Ureter (tissue), 1 donor: ENCODE measurements around the gene GFAP. TPM values are rescaled to one million over a fixed set of nuclear protein-coding genes. Genes with fewer than 3 reads are reported as not detected.
A peak's percentile ranks its signal among the peaks of the same experiment; 100 is the strongest.

Source experiments
- DNase-seq: peaks from one replicate; pipeline ENCODE4 v3.0.0-alpha.2; 2020; ENCODE audit warnings: low spot score
- total RNA-seq: library from RNA; stranded (reverse); gene quantifications from one replicate; pipeline ENCODE4 v1.2.4, GENCODE V29; 2023
- donor health status: DM: yes; HTN: yes; CAD: no.

Gene GFAP
- total RNA-seq, 1 donor from 2014 or later, result 0.81 TPM

- DNase-seq, result no peak
These were observed 13.1 kb downstream of the GFAP start for GRCh38 chr17:44902135-44902760.

DNA sequence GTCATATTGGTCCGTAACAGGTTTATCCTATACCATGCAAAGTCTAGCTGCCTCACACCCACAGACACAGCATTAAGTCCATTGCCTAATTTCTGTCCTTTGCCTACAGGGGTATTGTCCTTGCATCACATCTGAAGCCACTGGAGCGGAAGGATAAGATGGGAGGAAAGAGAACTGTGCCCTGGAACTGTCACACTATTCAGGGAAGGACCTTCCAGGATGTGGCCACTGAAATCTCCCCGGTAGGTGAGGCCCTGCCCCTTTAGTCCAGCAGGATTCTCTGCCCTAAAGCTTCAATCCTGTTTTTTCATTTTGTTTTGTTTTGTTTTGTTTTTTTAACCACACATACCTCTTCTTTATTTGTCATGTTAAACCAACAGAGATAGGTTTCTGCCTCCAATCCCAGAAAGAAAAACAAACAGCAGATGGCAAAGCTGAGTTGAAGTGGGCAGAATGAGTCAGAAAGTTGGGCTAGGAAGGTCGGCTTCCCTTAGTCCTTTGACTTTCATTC lies 13.8 kb downstream of the GFAP start:
- DNase-seq, result no peak

DNA sequence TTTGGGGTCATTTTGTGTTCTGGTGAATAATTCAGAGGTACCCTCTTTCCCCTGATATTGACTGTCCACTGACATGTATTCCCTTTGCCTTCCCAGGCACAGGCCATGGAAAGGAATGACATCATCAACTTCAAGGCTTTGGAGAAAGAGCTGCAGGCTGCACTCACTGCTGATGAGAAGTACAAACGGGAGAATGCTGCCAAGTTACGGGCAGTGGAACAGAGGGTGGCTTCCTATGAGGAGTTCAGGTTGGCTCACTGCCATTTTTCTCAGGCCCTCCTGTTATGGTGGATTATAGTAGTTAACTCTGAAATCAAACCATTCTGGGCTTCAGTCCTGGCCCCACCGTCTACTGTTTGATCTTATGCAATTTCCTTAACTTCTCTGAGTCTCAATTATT lies 14.4 kb downstream of the GFAP start:
- DNase-seq, result no peak

- DNase-seq, result peak; percentile 91
These were observed 16.1 kb downstream of the GFAP start, which contains the start of gene EFTUD2 for GRCh38 chr17:44899074-44899782. EFTUD2 (minus strand) TSS chr17:44899445; CDS start chr17:44894521, 4,924 bp downstream.

GRCh38 chr17:44898768-44899073 lies 16.6 kb downstream of the GFAP start:
- no peak for DNase-seq

DNA sequence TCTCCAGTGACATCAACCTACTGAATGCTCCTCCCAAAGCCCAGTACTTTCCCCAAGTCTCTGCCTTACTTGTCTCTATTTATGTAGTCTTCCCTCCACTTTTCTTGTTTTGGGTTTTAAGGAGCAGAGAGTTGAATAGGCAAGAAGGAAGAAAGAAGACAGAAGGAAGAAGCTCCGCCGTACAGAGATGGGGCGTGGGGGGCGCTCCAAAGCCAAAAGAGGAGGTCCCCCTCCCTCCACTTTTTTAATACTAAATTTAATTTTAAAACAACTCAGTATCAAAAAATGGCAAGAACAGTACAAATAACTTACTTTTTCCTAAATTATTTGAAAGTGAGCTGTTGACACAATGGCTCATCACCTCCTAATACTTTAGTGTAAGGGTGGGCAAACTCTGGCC lies 20.7 kb downstream of the GFAP start:
- no peak for DNase-seq

DNA sequence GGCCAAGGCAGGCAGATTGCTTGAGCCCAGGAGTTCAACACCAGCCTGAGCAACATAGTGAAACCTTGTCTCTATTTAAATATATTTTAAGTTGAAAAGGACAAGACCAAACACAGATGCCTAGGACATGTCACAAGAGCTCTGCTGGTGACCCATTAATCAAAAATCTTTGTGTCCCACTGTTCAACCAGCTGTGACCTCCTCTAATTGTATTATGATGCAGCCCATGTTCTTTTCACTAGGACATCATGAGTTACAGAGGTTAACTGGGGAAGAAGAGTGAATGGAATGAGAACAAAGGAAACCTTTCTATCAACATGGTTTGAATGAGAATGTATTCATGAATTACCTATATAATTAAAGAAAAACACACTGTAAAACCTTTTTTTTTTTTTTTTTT lies 23.1 kb downstream of the GFAP start:
- DNase-seq, result no peak

DNA sequence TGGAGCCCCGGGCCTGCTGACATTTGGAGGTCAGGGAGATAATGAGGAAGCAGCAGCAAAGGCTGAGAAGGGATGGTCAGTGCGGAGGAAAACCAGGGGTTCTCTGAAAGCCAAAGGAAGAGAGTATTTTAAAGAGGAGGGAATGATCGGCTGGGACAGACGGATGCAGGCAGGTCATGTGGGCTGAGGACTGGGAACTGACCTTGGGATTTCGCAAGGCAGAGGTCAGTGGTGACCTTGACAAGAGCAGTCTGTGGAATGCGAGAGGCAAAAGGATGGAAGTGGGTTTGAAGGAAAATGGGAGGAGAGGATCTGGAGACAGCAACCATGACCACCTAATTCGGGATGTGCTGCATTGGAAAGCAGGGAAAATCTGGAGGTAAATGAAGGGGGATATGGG lies 26.3 kb downstream of the GFAP start:
- no peak for DNase-seq

- no peak for DNase-seq
These were observed 27.0 kb downstream of the GFAP start for GRCh38 chr17:44887971-44888954.

GRCh38 chr17:44887016-44887415 lies 28.3 kb downstream of the GFAP start:
- DNase-seq, result no peak

DNA sequence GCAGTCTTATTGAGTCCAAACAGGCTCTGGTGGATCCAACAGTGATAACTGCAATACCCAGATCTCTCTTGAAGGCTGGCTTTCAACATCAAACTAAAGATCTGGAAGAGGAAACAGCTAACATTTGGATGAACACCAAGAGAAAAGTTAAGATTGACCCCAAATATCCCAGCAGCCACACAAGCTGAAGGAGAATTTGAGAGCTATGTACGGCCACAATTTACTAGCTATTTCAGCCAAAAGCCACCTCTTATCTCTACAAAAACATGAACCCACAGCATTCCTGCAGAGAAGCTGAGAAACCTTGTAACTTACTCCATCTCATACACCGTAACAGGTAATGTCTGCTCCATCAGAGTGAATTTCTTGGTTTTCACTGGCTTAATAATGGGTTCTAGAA lies 30.4 kb downstream of the GFAP start:
- DNase-seq, result no peak

DNA sequence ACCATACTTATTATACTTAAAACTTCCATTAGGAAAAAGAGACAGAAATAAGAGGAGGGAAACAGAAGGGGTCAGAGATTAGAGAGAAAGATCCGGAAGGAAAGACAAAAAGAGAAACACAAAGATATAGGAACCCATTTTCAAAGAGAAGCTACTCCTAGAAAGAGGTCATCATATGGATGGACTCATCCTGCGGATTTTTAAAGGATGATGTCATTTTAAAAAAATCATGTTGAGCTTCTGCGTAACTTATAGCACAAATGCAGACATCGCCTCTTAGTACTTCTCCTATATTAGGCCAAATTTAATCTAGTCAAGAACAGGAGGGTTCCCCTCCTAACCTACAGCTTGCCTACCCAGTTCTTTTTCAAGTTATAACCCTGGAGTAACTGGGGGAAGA lies 34.2 kb downstream of the GFAP start:
- DNase-seq, result no peak

DNA sequence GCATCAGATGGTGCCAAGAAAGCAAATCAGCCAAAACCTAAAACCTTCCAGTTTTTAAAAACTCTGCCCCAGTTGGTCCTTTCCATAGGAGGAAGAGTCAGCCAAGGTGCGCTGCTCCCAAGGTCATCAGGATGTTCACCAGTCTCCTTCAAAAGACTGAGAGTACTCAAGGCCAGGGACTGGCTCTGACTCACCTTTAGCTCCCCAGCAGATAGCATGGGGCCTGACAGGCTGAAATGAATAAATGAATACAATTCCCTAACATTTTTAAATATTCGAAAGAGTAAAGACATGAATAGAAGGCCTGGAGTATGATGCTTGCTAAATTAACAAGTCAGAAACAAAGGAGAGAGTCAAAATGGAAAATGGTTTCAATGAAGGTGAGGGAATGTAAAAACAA lies 35.2 kb downstream of the GFAP start:
- DNase-seq, result no peak

DNA sequence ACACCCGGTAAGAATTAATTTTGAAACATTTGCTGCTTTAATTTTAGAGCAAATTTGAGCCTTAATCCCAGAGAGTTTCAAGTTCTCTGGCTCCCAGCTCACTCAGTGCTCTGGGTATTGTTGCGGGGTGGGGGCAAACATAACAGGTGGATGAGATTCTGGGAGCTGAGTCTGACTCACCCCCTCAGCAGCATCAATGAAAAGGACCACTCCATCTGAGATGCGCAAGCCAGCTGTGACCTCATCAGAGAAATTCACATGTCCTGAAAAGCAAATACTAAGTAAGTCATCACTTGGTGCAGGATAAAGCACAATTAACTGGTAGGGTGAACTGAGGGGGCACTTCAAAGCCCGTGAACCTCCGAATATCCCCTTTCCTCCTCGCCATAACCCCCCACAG lies 35.9 kb downstream of the GFAP start:
- no peak for DNase-seq

DNA sequence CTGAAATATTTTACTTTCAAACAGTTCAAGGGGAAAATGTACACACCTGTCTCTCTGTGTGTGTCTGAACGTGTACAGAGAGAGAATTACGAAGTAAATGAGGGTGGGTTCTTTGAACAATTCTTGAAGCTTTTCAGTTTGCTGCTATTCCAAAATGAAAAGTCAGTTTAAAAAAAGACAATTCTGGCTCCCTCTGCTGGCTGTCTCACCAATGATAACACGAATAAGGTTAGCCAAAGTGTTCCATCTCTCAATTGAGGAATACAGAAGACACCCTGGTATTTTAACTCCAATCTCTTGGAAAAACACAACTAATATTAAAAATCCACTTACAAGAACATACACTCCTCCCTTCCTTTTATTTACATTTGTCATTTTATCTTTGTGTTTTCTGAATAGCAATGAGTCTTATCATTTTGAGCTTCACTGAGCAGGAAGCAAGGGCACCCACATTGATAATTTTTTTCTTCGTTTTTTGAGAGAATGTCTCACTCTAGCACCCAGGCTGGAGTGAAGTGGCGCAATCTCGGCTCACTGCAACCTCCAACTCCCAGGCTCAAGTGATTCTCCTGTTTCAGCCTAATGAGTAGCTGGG lies 36.6 kb downstream of the GFAP start:
- DNase-seq, result no peak

- no peak for DNase-seq
These were observed 38.2 kb downstream of the GFAP start for GRCh38 chr17:44877121-44877520.

DNA sequence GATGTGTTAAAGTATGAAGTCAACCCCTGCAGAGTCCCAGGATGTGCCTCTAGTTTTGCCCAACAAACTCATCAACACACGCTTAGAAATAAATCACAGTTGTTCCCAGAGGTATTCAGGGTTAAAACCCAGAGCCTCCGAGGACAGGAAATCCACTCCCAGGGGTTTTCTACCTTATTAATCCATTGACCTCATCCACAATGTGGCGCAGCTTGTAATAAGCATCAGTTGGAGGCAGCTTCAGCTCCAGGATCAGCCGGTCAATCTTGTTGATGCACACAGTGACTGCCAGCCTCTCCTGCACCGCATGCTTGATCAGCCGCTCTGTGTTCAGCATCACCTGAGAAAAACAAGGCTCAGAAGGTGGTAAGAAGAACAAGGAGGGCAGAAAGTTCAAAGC lies 39.5 kb downstream of the GFAP start:
- DNase-seq, result no peak

DNA sequence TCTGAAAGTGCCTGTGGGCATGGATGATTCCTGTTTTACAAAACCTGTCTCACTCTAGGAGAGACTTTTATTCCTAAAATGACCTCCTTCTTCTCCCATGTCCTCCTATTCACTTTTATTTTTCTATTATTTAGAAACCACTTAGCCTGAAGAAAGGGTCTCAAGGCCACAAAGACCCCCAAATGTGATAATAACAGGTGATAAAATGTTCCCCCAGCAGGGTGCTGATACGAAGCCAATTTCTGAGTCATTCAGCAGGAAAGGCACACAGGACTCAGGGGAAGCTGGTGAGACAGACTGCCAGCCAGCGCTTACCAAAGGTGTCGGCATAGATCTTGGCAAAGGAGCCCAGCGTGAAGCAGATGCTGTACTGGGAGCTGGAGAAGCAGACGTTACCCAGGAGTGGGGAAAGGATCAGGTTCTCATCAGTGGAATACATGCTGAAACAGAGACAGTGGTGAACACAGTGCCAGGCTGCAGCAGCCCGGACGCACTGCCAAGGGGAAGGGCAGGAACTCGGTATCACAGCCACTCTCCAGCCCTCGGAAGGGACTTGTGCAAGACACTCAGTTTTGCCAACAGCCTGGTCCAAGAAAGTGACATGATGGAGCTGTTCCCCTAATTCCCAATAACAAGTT lies 43.0 kb downstream of the GFAP start:
- peak; percentile 56 for DNase-seq

DNA sequence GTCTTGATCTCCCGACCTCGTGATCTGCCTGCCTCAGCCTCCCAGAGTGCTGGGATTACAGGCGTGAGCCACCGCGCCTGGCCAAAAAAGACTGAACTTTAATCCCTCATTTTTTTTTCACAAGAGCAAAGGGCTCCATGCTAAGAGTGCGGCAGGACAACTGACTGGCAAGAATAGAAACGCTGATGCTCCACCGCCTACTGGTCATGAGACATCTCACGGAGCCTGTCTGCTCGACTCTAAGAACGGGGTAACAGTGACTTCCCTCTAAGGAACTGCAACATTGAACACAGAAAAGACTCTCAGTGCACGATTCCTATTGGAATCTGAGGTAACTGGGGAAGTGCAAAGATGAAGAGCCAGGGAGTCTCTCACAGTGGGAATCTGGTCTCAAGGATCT lies 43.7 kb downstream of the GFAP start:
- DNase-seq, result no peak

DNA sequence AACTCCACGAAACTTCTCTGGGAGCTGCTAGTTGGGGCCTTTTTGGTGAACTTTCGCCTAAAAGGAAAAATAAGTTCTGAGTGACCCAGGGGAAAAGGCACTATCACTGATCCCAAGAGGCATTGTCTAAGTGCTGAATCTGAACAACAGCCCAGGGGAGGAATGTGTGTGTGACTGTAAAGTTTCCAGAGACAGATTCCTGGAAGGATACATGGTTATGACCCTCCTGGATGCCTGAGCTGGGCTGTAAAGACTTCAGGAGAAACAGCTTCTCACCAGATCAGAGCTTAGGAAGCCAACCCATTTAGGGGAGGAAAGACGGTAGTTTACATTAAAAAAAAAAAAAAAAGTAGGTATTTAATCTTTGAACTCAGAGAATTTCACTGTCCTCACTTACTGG lies 47.5 kb downstream of the GFAP start:
- DNase-seq, result no peak

DNA sequence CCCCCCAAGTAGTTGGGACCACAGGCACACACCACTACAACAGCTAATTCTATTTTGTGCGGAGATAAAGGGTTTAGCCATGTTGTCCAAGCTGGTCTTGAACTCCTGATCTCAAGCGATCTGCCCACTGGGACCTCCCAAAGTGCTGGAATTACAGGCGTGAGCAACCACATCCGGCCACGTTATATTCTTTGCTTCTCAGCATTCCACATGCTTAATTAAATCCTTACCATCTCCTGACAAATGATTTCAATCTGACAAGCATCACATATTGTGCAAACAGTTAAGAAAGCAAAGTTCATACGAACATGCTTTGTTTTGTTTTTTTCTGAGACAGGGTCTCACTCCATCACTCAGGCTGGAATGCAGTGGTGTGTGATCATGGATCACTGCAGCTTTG lies 49.4 kb downstream of the GFAP start:
- DNase-seq, result no peak

DNA sequence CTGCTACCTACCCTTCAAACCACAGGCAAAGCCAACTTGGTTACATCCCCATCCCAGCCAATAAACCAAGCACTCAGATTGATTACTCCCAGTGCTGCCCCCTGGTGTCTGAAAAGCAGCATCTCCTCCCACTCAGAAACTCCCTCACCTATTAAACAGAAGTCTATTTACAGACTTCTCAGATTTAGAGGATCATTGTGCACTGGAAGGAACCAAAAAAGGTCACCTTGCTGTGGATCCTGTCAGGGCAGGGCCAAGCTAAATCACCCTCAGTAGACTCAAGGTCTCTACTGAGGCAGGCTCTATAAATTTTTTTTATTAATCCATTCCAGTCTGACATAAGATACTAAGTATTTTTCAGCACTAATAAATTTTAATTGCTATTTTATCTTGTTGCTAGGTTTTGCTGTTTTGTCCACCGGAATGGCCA lies 50.1 kb downstream of the GFAP start:
- peak; percentile 84 for DNase-seq
